Activated CD4-positive, alpha-beta memory T cell treated with anti-CD3 and anti-CD28 coated beads, Interleukin-2, amount 10 ng/mL, durations not matched to agents 7 days and 5 days (primary cell): ENCODE data around the gene EYA4. TPM values are rescaled to one million over a fixed set of nuclear protein-coding genes. Genes with fewer than 3 reads are reported as not detected.
"Not testable (repeated sequence)": the region's sequence is repeated elsewhere in the genome, so short reads cannot be mapped to it uniquely, and the experiment has no call there.

Experiments
- CTCF ChIA-PET: fragments of 350-600 bp; sonication (Branson Sonifier 250); formaldehyde crosslinking; loops from one replicate; lab custom pipeline; 2021; ENCODE audit warnings: antibody characterized with exemption, inconsistent platforms; lab: Charles Lee
- POLR2A ChIA-PET: fragments of 350-600 bp; sonication (Branson Sonifier 250); formaldehyde crosslinking; loops from one replicate; lab custom pipeline; 2021; ENCODE audit warnings: antibody characterized with exemption; lab: Charles Lee
- DNase-seq: peaks from one replicate; pipeline ENCODE4 v3.0.0-alpha.2; 2020
- H3K27ac Mint-ChIP-seq: one replicate; pipeline ENCODE4 v1.8.0; 2021; ENCODE audit warnings: mild to moderate bottlenecking, mixed read lengths
- H3K27me3 Mint-ChIP-seq: one replicate; pipeline ENCODE4 v1.8.0; 2021; ENCODE audit warnings: mixed read lengths
- H3K36me3 Mint-ChIP-seq: one replicate; pipeline ENCODE4 v1.8.0; 2021; ENCODE audit warnings: low read depth, mixed read lengths
- H3K4me1 Mint-ChIP-seq: one replicate; pipeline ENCODE4 v1.8.0; 2021; ENCODE audit warnings: mixed read lengths
- H3K4me3 Mint-ChIP-seq: one replicate; pipeline ENCODE4 v1.8.0; 2021; ENCODE audit warnings: mild to moderate bottlenecking, mixed read lengths
- H3K9me3 Mint-ChIP-seq: one replicate; pipeline ENCODE4 v1.8.0; 2021; ENCODE audit warnings: mixed read lengths
- total RNA-seq, 2 experiments: library from RNA; stranded (reverse); gene quantifications; one replicate each; pipeline ENCODE4 v1.2.3, GENCODE V29; 2021

EYA4 gene
- total RNA-seq, 2 experiments from 2014 or later = not detected

DNA sequence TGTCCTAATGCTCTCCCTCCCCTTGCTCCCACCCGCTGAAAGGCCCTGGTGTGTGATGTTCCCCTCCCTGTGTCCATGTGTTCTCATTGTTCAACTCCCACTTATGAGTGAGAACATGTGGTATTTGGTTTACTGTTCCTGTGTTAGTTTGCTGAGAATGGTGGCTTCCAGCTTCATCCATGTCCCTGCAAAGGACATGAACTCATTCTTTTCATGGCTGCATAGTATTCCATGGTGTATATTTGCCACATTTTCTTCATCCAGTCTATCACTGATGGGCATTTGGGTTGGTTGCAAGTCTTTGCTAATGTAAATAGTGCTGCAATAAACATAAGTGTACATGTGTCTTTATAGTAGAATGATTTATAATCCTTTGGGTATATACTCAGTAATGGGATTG is 313.0 kb downstream of the EYA4 start:
- POLR2A ChIA-PET, H3K27me3 Mint-ChIP-seq, DNase-seq, H3K36me3 Mint-ChIP-seq, H3K9me3 Mint-ChIP-seq, H3K4me3 Mint-ChIP-seq, H3K4me1 Mint-ChIP-seq, CTCF ChIA-PET, H3K27ac Mint-ChIP-seq: not testable (repeated sequence)

DNA sequence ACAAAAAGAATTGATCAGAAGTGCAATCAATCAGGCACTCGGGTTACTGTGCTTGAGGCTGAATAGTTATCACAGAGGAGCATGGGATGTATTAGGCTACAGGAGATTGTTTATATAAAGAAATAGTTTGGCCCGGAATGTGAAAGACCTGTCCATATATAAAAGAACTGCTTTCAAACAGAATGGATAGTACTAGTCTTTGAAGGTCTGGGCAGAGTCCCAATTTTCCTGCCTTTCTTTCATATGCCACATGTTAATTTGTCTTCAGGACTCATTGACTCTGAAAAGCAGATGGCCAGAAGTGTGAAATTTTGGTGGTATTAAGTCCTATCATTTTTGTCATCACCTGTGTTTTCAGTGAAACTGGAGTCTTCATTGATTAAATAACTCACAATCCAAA is 314.5 kb downstream of the EYA4 start:
- Mint-ChIP-seq H3K27me3 (no peaks in the 10 kb centered on the region), H3K4me1 (no peaks in the 10 kb centered on the region), H3K9me3 (no peaks in the 10 kb centered on the region), H3K36me3 (no peaks in the 10 kb centered on the region), H3K4me3 (no peak overlapping the region), H3K27ac (no peak overlapping the region)
- DNase-seq = no peak
- ChIA-PET POLR2A (no interaction called here), CTCF (no interaction called here)

DNA sequence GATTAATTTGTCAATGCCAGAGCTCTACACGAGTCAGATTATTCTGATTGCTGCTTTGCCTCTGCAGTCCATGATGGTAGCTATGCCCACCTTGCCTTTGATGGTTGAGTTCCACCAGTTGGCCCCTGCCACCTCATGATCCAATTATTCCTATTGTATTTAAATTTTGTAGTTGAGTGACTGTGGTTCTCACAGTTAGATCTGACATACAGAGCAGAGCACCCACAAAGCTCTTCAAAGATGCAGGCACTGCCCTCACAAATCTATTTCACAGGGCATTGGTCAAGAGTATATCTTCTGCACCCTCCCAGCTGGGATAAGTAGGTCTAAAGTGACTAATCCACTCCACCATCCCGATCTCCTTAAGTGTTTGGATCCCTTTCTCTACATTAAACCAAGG is 318.8 kb downstream of the EYA4 start:
- Mint-ChIP-seq H3K27ac (no peak overlapping the region), H3K4me1 (no peaks in the 10 kb centered on the region), H3K27me3 (no peaks in the 10 kb centered on the region), H3K4me3 (no peak overlapping the region), H3K9me3 (no peaks in the 10 kb centered on the region), H3K36me3 (no peaks in the 10 kb centered on the region)
- ChIA-PET CTCF (no interaction called here), POLR2A (no interaction called here)
- no peak for DNase-seq

DNA sequence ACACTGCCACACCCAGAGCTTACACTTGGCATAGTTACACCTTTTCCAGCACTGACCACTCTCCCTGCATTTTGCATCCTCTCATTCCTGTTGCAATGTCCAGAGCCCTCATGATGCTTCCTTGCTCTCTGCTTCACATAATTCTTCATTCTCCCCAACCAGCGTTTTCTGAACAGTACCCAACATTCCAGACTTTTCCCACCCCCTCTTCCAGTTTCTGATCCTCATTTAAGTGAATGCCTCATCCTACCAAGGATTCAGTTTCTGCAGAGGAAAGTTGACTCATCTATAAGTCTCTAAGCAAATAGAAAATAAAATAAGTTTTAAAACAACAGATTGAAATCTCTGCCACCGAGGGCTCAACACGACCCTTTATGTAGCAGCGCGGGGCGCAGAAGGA is 326.5 kb downstream of the EYA4 start:
- CTCF ChIA-PET = no interaction called here
- no peak for DNase-seq
- Mint-ChIP-seq H3K36me3 (no peaks in the 10 kb centered on the region), H3K27me3 (peaks cover 13% of the 10 kb centered on the region), H3K4me1 (peaks cover 2% of the 10 kb centered on the region), H3K9me3 (no peaks in the 10 kb centered on the region), H3K27ac (no peak overlapping the region), H3K4me3 (no peak overlapping the region)
- POLR2A ChIA-PET = no interaction called here

DNA sequence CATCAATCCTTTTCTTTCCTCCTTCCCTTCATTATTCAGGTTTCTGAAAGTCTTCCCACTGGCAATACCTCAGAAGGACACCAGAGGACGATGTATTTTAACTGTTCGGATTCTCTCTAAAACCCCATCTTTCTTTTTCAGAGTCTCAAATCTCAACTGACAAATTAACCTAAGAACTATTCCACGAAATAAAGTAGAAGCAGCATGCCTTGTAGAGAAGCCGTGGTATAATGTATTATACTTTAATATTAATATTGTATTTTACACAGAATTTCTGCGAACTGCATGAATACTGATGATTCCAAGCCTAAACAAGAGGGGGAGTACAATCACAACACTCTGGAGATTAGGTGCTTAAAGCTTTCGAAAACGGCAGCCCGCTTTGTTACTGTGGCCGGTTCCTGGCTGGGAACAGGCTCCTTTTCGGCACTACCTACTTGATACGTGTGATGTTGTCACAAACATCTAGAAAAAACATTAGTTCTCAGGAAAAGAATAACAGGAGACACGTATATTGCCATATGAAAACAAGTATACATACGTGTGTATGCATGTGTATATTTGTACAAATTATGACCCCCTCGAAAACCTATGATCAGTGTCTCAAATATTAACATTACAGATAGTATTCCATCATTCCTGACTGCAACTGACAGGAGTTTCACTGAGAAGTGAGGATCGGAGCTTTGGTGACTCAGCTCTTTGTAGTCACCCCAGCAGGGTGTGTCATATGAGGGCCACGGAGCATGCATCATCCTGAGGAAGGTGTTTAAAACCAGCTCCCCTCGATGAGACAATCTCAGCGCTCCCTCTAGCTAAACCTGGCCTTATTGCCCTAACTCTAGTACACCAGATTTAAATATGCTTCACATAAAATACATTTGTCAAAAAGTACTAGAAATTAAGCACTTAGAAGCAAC is 328.1 kb downstream of the EYA4 start:
- Mint-ChIP-seq H3K4me1 (peaks cover 2% of the 10 kb centered on the region), H3K36me3 (no peaks in the 10 kb centered on the region), H3K9me3 (no peaks in the 10 kb centered on the region), H3K27ac (no peak overlapping the region), H3K27me3 (peaks cover 15% of the 10 kb centered on the region), H3K4me3 (no peak overlapping the region)
- CTCF ChIA-PET = interaction anchor here (0.6 to 2.0 kb wide), 6 partner anchors 11 to 606 kb away, joined by 3 to 13 read pairs (median 3); no protein-coding TSS in a partner anchor
- POLR2A ChIA-PET = interaction anchor here (0.6 kb wide), 1 partner anchor 322 kb away, joined by 3 read pairs; no protein-coding TSS in a partner anchor
- no peak for DNase-seq

DNA sequence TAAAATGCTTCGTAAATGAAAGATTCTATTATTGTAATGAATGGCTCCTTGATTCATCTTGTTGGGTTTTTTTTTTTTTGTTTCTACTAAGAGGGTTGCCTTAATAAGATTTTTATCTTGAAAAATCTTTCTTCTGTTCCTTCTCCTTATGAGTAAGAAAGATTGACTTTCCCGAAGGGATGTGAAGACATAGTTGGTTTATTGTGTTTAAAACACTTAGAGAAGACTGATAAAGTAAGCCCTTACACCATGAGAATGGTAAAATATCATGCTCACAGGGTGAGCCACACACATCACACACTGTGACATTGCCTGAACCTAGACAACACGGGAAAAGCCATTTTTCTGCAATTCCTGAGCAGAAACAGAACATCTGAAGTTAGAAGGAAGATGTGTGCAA is 330.5 kb downstream of the EYA4 start:
- DNase-seq = no peak
- CTCF ChIA-PET = no interaction called here
- no peaks in the 10 kb centered on the region for H3K36me3 Mint-ChIP-seq
- H3K27ac Mint-ChIP-seq = no peak overlapping the region
- H3K4me3 Mint-ChIP-seq = no peak overlapping the region
- peaks cover 2% of the 10 kb centered on the region for H3K4me1 Mint-ChIP-seq
- peaks cover 15% of the 10 kb centered on the region for H3K27me3 Mint-ChIP-seq
- H3K9me3 Mint-ChIP-seq = no peaks in the 10 kb centered on the region
- POLR2A ChIA-PET = no interaction called here

DNA sequence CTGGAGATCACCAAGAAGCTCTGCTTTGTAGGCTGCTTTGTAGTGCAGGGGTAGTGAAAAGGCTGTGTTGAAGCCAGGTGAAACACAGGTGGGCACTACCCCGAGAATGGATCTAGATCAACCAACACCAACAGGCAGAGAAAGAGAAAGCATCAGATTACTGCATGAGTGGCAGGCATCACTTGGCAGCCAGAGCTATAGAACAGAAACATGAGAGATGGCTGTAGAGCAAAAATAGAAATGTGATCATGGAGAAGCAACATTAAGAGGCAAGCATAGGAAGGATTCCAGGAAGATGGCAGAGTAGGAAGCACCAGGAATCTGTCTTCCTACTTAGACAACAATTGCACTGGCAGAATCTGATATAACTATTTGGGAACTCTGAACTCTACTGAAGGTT is 336.7 kb downstream of the EYA4 start:
- Mint-ChIP-seq H3K4me3 (no peak overlapping the region), H3K27me3 (peaks cover 1% of the 10 kb centered on the region), H3K4me1 (no peaks in the 10 kb centered on the region), H3K9me3 (no peaks in the 10 kb centered on the region), H3K36me3 (no peaks in the 10 kb centered on the region), H3K27ac (no peak overlapping the region)
- ChIA-PET POLR2A (no interaction called here), CTCF (no interaction called here)
- DNase-seq = no peak
